ENCODE data around the gene SYT11.

The SYT11 gene

DNA sequence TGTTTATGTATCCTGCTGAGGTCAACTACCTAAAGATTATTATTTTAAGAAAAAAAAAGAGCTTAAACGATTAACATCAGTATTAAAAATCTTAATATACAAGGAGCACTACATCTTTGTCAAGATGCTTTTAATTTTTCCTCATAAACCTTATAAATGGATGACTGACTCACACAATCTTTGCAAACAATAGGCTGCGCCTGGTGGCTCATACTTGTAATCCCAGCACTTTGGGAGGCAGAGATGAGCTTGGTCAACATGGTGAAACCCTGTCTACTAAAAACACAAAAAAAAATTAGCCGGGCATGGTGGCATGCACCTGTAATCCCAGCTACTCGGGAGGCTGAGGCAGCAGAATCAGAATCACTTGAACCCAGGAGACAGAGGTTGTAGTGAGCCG is 73.1 kb downstream of the SYT11 start:
- peak overlapping the region; percentile 95 for H3K4me3 ChIP-seq (ENCODE audit: low read depth in 1 of 2, low read length in 2 of 2)
- peaks cover 29 to 32% of the 10 kb centered on the region in 2 donors for H3K4me1 ChIP-seq (ENCODE audit: control insufficient read depth in 1 of 2, insufficient read depth in 2 of 2, low read length in 2 of 2)
- no peaks in the 10 kb centered on the region for H3K9me3 ChIP-seq (ENCODE audit: control insufficient read depth in 1 of 2, low read length in 2 of 2)
- H3K9ac ChIP-seq (ENCODE audit: low read depth in 1 of 2, low read length in 2 of 2), result peak overlapping the region; percentile 20 to 99
- H3K27me3 ChIP-seq (ENCODE audit: control insufficient read depth in 1 of 2, insufficient read depth in 2 of 2, low read length in 2 of 2), result no peaks in the 10 kb centered on the region
- H3K27ac ChIP-seq (ENCODE audit: low read depth, low read length), result no peak overlapping the region
- H3K36me3 ChIP-seq (ENCODE audit: control insufficient read depth in 1 of 2, insufficient read depth in 2 of 2, low read length in 2 of 2), result peaks cover 16 to 28% of the 10 kb centered on the region in 2 donors

- Histone ChIP-seq H3K36me3 (ENCODE audit: control insufficient read depth in 1 of 2, insufficient read depth in 2 of 2, low read length in 2 of 2) (peaks cover 16% of the 10 kb centered on the region in 2 donors), H3K9ac (ENCODE audit: low read depth in 1 of 2, low read length in 2 of 2) (peak overlapping the region; percentile 99), H3K9me3 (ENCODE audit: control insufficient read depth in 1 of 2, low read length in 2 of 2) (no peaks in the 10 kb centered on the region), H3K27ac (ENCODE audit: low read depth, low read length) (peak overlapping the region; percentile 89), H3K27me3 (ENCODE audit: control insufficient read depth in 1 of 2, insufficient read depth in 2 of 2, low read length in 2 of 2) (no peaks in the 10 kb centered on the region), H3K4me3 (ENCODE audit: low read depth in 1 of 2, low read length in 2 of 2) (peak overlapping the region; percentile 95), H3K4me1 (ENCODE audit: control insufficient read depth in 1 of 2, insufficient read depth in 2 of 2, low read length in 2 of 2) (peaks cover 29 to 32% of the 10 kb centered on the region in 2 donors)
Measured at GRCh38 chr1:155933591-155934096, 74.3 kb downstream of the SYT11 start.

GRCh38 chr1:155934097-155934935 is 74.9 kb downstream of the SYT11 start, which contains the start of gene KHDC4:
Gene KHDC4 (minus strand): TSS chr1:155934413. CDS start chr1:155934373, 40 bp downstream.
- Histone ChIP-seq H3K4me1 (ENCODE audit: control insufficient read depth in 1 of 2, insufficient read depth in 2 of 2, low read length in 2 of 2) (peaks cover 24 to 32% of the 10 kb centered on the region in 2 donors), H3K27me3 (ENCODE audit: control insufficient read depth in 1 of 2, insufficient read depth in 2 of 2, low read length in 2 of 2) (no peaks in the 10 kb centered on the region), H3K36me3 (ENCODE audit: control insufficient read depth in 1 of 2, insufficient read depth in 2 of 2, low read length in 2 of 2) (peaks cover 10 to 12% of the 10 kb centered on the region in 2 donors), H3K4me3 (ENCODE audit: low read depth in 1 of 2, low read length in 2 of 2) (peak within 1 kb of the TSS; percentile 95), H3K9me3 (ENCODE audit: control insufficient read depth in 1 of 2, low read length in 2 of 2) (no peaks in the 10 kb centered on the region), H3K27ac (ENCODE audit: low read depth, low read length) (peak within 1 kb of the TSS; percentile 89), H3K9ac (ENCODE audit: low read depth in 1 of 2, low read length in 2 of 2) (peak within 1 kb of the TSS; percentile 99)

Data from duodenal mucosa (tissue), 2 donors.